K562 (cell line): Measurements from ENCODE around the gene AAK1.

Experiments used
- GTF3C2 ChIP-seq: IDR thresholded peaks from 3 replicates; pipeline ENCODE4 v1.6.1; 2011; ENCODE audit warnings: borderline replicate concordance, mild to moderate bottlenecking, moderate library complexity; ENCODE audit not compliant: insufficient read length; ENCODE audit errors: extremely low read depth
- MEF2A ChIP-seq: IDR thresholded peaks from 2 replicates; pipeline ENCODE4 v1.6.1; 2011; ENCODE audit warnings: low read depth, mild to moderate bottlenecking, low read length, moderate library complexity; ENCODE audit not compliant: control insufficient read depth
- NONO ChIP-seq, 2 experiments: fragments of 200-400 bp in 1 of 2; fragments of 450-650 bp in 1 of 2; formaldehyde crosslinking in 1 of 2; IDR thresholded peaks; 2 replicates each; pipeline ENCODE4 v1.6.1; 2017; ENCODE audit warnings: low read depth in 2 of 2, mild to moderate bottlenecking in 2 of 2, moderate library complexity in 2 of 2, low read length in 1 of 2
- SOX6 ChIP-seq: fragments of 450-650 bp; IDR thresholded peaks from 2 replicates; pipeline ENCODE4 v1.6.1; 2014; ENCODE audit warnings: mild to moderate bottlenecking

GRCh38 chr2:69618362-69618761, 25.2 kb downstream of the AAK1 start:
- TF ChIP-seq SOX6 (no peak), MEF2A (no peak), GTF3C2 (no peak), NONO (IDR thresholded peaks at IDR 0.05; ENCODE audit: low read depth in 2 of 2, low read length in 1 of 2) (no peak)
